IMR-90 (cell line): Measurements from ENCODE around the gene ACAD11. TPM values are rescaled to one million over a fixed set of nuclear protein-coding genes. Genes with fewer than 3 reads are reported as not detected.
A peak's percentile ranks its signal among the peaks of the same experiment; 100 is the strongest.

Experiments
- ATAC-seq: fragments of 200-7000 bp; cut with Tn5 transposase; 2 replicates; pipeline ENCODE4 v1.9.1; 2020; ENCODE audit warnings: low read depth, mild to moderate bottlenecking, moderate library complexity
- BruUV-seq: library from RNA; stranded (reverse); fragments of 400-500 nt; replicated peaks from 2 replicates; lab custom pipeline; 2021; lab: Mats Ljungman, UMichigan
- CTCF ChIA-PET: fragments of 300-600 bp; formaldehyde crosslinking; extraction: SDS; loops from one replicate; lab custom pipeline; 2021; ENCODE audit warnings: antibody characterized with exemption; lab: Yijun Ruan, JAX
- POLR2A ChIA-PET: fragments of 300-600 bp; sonication (Branson Sonifier 250); formaldehyde crosslinking; loops from one replicate; lab custom pipeline; 2022; ENCODE audit warnings: antibody characterized with exemption; ENCODE audit not compliant: unreplicated experiment; lab: Charles Lee
- DNase-seq: peaks from one replicate; pipeline ENCODE4 v3.0.0; 2013
- H2AFZ ChIP-seq: replicated peaks from 2 replicates; pipeline ENCODE3; 2013; ENCODE audit warnings: low read length, mild to moderate bottlenecking; ENCODE audit not compliant: poor library complexity
- H2AK5ac ChIP-seq: 2 replicates; pipeline ENCODE4 v1.6.1; 2013; ENCODE audit warnings: low read depth, low read length, inconsistent platforms
- H2AK9ac ChIP-seq: replicated peaks from 2 replicates; pipeline ENCODE3; 2013; ENCODE audit warnings: mild to moderate bottlenecking, low read depth, low read length, moderate library complexity; ENCODE audit not compliant: poor library complexity
- H2BK120ac ChIP-seq: 2 replicates; pipeline ENCODE4 v1.6.1; 2013; ENCODE audit warnings: low read depth, low read length, inconsistent platforms
- H2BK15ac ChIP-seq: 3 replicates; pipeline ENCODE4 v1.6.1; 2013; ENCODE audit warnings: low read depth, low read length, inconsistent platforms
- H2BK20ac ChIP-seq: 2 replicates; pipeline ENCODE4 v1.6.1; 2013; ENCODE audit warnings: low read depth, mild to moderate bottlenecking, inconsistent platforms, low read length, moderate library complexity
- H2BK5ac ChIP-seq: 2 replicates; pipeline ENCODE4 v1.6.1; 2013; ENCODE audit warnings: mild to moderate bottlenecking, low read depth, low read length, inconsistent platforms; ENCODE audit not compliant: poor library complexity, severe bottlenecking
- H3K14ac ChIP-seq: replicated peaks from 2 replicates; pipeline ENCODE4 v1.6.1; 2013; ENCODE audit warnings: low read depth, low read length, inconsistent platforms
- H3K18ac ChIP-seq: 2 replicates; pipeline ENCODE4 v1.6.1; 2013; ENCODE audit warnings: low read depth, low read length, control low read depth
- H3K23ac ChIP-seq: 2 replicates; pipeline ENCODE4 v1.6.1; 2013; ENCODE audit warnings: low read depth, low read length, inconsistent platforms
- H3K27ac ChIP-seq: 2 replicates; pipeline ENCODE4 v1.5.1; 2013; ENCODE audit warnings: mild to moderate bottlenecking, control low read depth, low read length; ENCODE audit not compliant: insufficient read depth
- H3K27me3 ChIP-seq: 2 replicates; pipeline ENCODE4 v1.6.1; 2013; ENCODE audit warnings: low read length; ENCODE audit not compliant: control insufficient read depth, insufficient read depth
- H3K36me3 ChIP-seq: 2 replicates; pipeline ENCODE4 v1.6.1; 2013; ENCODE audit warnings: low read length, mixed read lengths; ENCODE audit not compliant: control insufficient read depth, insufficient read depth
- H3K4ac ChIP-seq: 2 replicates; pipeline ENCODE4 v1.6.1; 2013; ENCODE audit warnings: low read depth, low read length, inconsistent platforms
- H3K4me1 ChIP-seq: 2 replicates; pipeline ENCODE4 v1.6.1; 2013; ENCODE audit warnings: low read length, mixed read lengths; ENCODE audit not compliant: control insufficient read depth, insufficient read depth
- H3K4me2 ChIP-seq: 2 replicates; pipeline ENCODE4 v1.6.1; 2013; ENCODE audit warnings: low read depth, mild to moderate bottlenecking, control low read depth, low read length, moderate library complexity
- H3K4me3 ChIP-seq: 2 replicates; pipeline ENCODE4 v1.5.1; 2013; ENCODE audit warnings: low read depth, mild to moderate bottlenecking, control low read depth, low read length, moderate library complexity; ENCODE audit not compliant: insufficient read depth
- H3K56ac ChIP-seq: 2 replicates; pipeline ENCODE4 v1.6.1; 2013; ENCODE audit warnings: low read length, inconsistent platforms; ENCODE audit not compliant: insufficient read depth; ENCODE audit errors: extremely low read depth
- H3K79me1 ChIP-seq, 2 experiments: 2 replicates each; pipeline ENCODE4 v1.6.1; 2013; ENCODE audit warnings: low read length in 2 of 2, inconsistent platforms in 1 of 2, low read depth in 1 of 2
- H3K9ac ChIP-seq: 2 replicates; pipeline ENCODE4 v1.6.1; 2013; ENCODE audit warnings: low read depth, low read length, control low read depth
- H3K9me1 ChIP-seq: 2 replicates; pipeline ENCODE4 v1.6.1; 2013; ENCODE audit warnings: low read length, inconsistent platforms; ENCODE audit not compliant: insufficient read depth
- H3K9me3 ChIP-seq: 2 replicates; pipeline ENCODE4 v1.6.1; 2013; ENCODE audit warnings: low read length; ENCODE audit not compliant: control insufficient read depth, insufficient read depth
- H4K20me1 ChIP-seq: 2 replicates; pipeline ENCODE4 v1.6.1; 2013; ENCODE audit warnings: low read length, inconsistent platforms; ENCODE audit not compliant: insufficient read depth
- H4K5ac ChIP-seq: 2 replicates; pipeline ENCODE4 v1.6.1; 2013; ENCODE audit warnings: mild to moderate bottlenecking, low read depth, low read length, control low read depth
- H4K8ac ChIP-seq, 2 experiments: 2 replicates each; pipeline ENCODE4 v1.6.1; 2013; ENCODE audit warnings: low read depth in 2 of 2, low read length in 2 of 2, control low read depth in 1 of 2, inconsistent platforms in 1 of 2
- H4K91ac ChIP-seq: 2 replicates; pipeline ENCODE4 v1.6.1; 2013; ENCODE audit warnings: low read depth, low read length, inconsistent platforms; ENCODE audit not compliant: insufficient read depth
- BHLHE40 ChIP-seq: fragments of 150-350 bp; IDR thresholded peaks from 2 replicates; pipeline ENCODE4 v1.6.1; 2016; ENCODE audit warnings: mild to moderate bottlenecking, low read depth, low read length
- CEBPB ChIP-seq: IDR thresholded peaks from 2 replicates; pipeline ENCODE4 v1.6.1; 2012; ENCODE audit warnings: low read depth, low read length, improper control_type of control experiment
- CHD1 ChIP-seq: IDR thresholded peaks from 2 replicates; pipeline ENCODE4 v1.6.1; 2012; ENCODE audit warnings: low read depth, low read length, improper control_type of control experiment
- FOS ChIP-seq: fragments of 150-350 bp; IDR thresholded peaks from 2 replicates; pipeline ENCODE4 v1.6.1; 2016; ENCODE audit warnings: low read depth, low read length
- MAFK ChIP-seq: IDR thresholded peaks from 2 replicates; pipeline ENCODE4 v1.6.1; 2012; ENCODE audit warnings: low read depth, low read length, improper control_type of control experiment
- MAZ ChIP-seq: IDR thresholded peaks from 2 replicates; pipeline ENCODE4 v1.6.1; 2012; ENCODE audit warnings: low read depth, mild to moderate bottlenecking, low read length, improper control_type of control experiment, moderate library complexity, borderline replicate concordance
- MXI1 ChIP-seq: IDR thresholded peaks from 2 replicates; pipeline ENCODE4 v1.6.1; 2012; ENCODE audit warnings: low read depth, mild to moderate bottlenecking, low read length, moderate library complexity, borderline replicate concordance
- NFE2L2 ChIP-seq: fragments of 150-350 bp; IDR thresholded peaks from 2 replicates; pipeline ENCODE4 v1.6.1; 2016; ENCODE audit warnings: low read depth, mild to moderate bottlenecking, low read length
- POLR2A ChIP-seq: IDR thresholded peaks from 2 replicates; pipeline ENCODE4 v1.6.1; 2012; ENCODE audit warnings: mild to moderate bottlenecking, low read depth, low read length
- RAD21 ChIP-seq: IDR thresholded peaks from 2 replicates; pipeline ENCODE4 v1.6.1; 2012; ENCODE audit warnings: low read length, improper control_type of control experiment
- RCOR1 ChIP-seq: IDR thresholded peaks from 2 replicates; pipeline ENCODE4 v1.6.1; 2012; ENCODE audit warnings: mild to moderate bottlenecking, low read length, improper control_type of control experiment; ENCODE audit not compliant: insufficient replicate concordance
- RFX5 ChIP-seq: IDR thresholded peaks from 2 replicates; pipeline ENCODE4 v1.8.0; 2012; ENCODE audit warnings: low read depth, mild to moderate bottlenecking, low read length, moderate library complexity
- SMC3 ChIP-seq: fragments of 150-350 bp; IDR thresholded peaks from 2 replicates; pipeline ENCODE4 v1.6.1; 2016; ENCODE audit warnings: low read depth, mild to moderate bottlenecking, antibody characterized with exemption, low read length, moderate library complexity
- WGBS, 2 experiments: methylation state at CpG; one replicate each; pipeline versions ENCODE4 v1.1.5 to v1.1.7; 2013; ENCODE audit warnings: missing lambda C conversion rate in 2 of 2; ENCODE audit not compliant: insufficient read length in 1 of 2; ENCODE audit errors: extremely low coverage in 2 of 2; 5-methylcytosine and 5-hydroxymethylcytosine counted together
- dilution Hi-C: fragments of 300-500 bp; cut with HindIII; formaldehyde crosslinking; loops from one replicate; pipeline ENCODE4 v1.14.3; 2018; ENCODE audit warnings: low sequenced_read_pairs; ENCODE audit not compliant: unreplicated experiment
- in situ Hi-C: fragments of 300-500 bp; cut with MboI; formaldehyde crosslinking; loops from 3 replicates; pipeline ENCODE4 v1.14.3; 2019; ENCODE audit warnings: low sequenced_read_pairs, inconsistent platforms, mixed read lengths
- intact Hi-C: fragments of 100-400 bp; cut with micrococcal nuclease; formaldehyde crosslinking; loops from 2 replicates; pipeline ENCODE4 v1.10.0; 2022
- polyA plus RNA-seq, 3 experiments: library from polyadenylated mRNA; depleted of rRNA; stranded (reverse); fragments of >200 nt; gene quantifications; 2 replicates each; pipeline ENCODE4 v1.2.3, GENCODE V29; 2012; ENCODE audit warnings: low replicate concordance in 1 of 3
- total RNA-seq: library from RNA; depleted of rRNA; stranded (reverse); fragments of >200 nt; gene quantifications from 2 replicates; pipeline ENCODE4 v1.2.3, GENCODE V29; 2012
- TF ChIP-seq, protein P1 (sequence below): fragments of 150-350 bp; IDR thresholded peaks from 2 replicates; pipeline ENCODE4 v1.6.1; 2017; ENCODE audit warnings: mild to moderate bottlenecking, antibody characterized with exemption, low read length, low read depth
- TF ChIP-seq, protein P2 (sequence below): conservative IDR thresholded peaks from 2 replicates; pipeline ENCODE4 v1.5.1; 2012; ENCODE audit warnings: mild to moderate bottlenecking, low read depth, low read length, improper control_type of control experiment
- TF ChIP-seq, protein P3 (sequence below): fragments of 150-350 bp; IDR thresholded peaks from 2 replicates; pipeline ENCODE4 v1.6.1; 2016; ENCODE audit warnings: low read depth, mild to moderate bottlenecking, low read length, moderate library complexity, borderline replicate concordance

ACAD11 gene
- total and polyA plus RNA-seq, 2 of the 4 experiments (the other 2 are of a cell fraction), result 16.0 to 18.8 TPM

DNA sequence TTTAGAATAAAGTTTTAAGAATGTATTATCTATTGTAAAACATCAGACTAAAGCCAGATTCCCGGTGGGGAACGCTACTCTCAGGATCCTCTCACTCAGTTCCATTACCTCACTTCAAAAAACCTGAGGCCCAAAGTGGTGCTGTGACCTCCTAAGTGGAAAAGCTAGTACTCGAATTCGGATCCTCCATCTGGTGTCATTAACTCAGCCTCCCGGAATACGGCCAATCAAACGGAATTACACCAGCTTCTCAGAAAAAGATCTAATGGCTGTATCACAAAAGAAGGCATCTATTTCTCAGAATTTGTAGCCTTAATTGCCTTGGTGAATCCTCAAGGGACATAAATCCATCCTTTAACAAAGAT is 627 bp downstream of the ACAD11 start:
- peak overlapping the region; percentile 17 for H3K27ac ChIP-seq
- H3K4ac ChIP-seq, result peak overlapping the region; percentile 0; the same call in 1 of the 2 replicates
- peaks cover 3% of the 10 kb centered on the region; the same call in 1 of the 2 replicates for H3K4me1 ChIP-seq
- no peak overlapping the region for H3K18ac ChIP-seq
- peak overlapping the region; percentile 97 for H2AFZ ChIP-seq
- peak overlapping the region; percentile 86 for H3K9ac ChIP-seq
- H2AK5ac ChIP-seq, result peak overlapping the region; percentile 1; the same call in 1 of the 2 replicates
- H3K4me2 ChIP-seq, result peak overlapping the region; percentile 88
- H3K56ac ChIP-seq, result peak overlapping the region; percentile 55; the same call in 1 of the 2 replicates
- ATAC-seq (0 out of 2 replicates have a peak, but pooled peaks have one; percentile 1), DNase-seq (no peak)
- ChIA-PET POLR2A (no interaction called here), CTCF (interaction anchor here (0.5 to 1.2 kb wide), 5 partner anchors 9 to 66 kb away, joined by 3 to 9 read pairs (median 3); no protein-coding TSS in a partner anchor)
- TF ChIP-seq MAZ (no peak), BHLHE40 (no peak), RFX5 (no peak), CEBPB (no peak), RAD21 (no peak), MAFK (no peak), NFE2L2 (no peak), SMC3 (no peak), CHD1 (no peak), FOS (no peak), MXI1 (no peak), RCOR1 (no peak), POLR2A (no peak)
- TF ChIP-seq, protein P1, sequence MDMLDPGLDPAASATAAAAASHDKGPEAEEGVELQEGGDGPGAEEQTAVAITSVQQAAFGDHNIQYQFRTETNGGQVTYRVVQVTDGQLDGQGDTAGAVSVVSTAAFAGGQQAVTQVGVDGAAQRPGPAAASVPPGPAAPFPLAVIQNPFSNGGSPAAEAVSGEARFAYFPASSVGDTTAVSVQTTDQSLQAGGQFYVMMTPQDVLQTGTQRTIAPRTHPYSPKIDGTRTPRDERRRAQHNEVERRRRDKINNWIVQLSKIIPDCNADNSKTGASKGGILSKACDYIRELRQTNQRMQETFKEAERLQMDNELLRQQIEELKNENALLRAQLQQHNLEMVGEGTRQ, result no peak
- TF ChIP-seq, protein P2, sequence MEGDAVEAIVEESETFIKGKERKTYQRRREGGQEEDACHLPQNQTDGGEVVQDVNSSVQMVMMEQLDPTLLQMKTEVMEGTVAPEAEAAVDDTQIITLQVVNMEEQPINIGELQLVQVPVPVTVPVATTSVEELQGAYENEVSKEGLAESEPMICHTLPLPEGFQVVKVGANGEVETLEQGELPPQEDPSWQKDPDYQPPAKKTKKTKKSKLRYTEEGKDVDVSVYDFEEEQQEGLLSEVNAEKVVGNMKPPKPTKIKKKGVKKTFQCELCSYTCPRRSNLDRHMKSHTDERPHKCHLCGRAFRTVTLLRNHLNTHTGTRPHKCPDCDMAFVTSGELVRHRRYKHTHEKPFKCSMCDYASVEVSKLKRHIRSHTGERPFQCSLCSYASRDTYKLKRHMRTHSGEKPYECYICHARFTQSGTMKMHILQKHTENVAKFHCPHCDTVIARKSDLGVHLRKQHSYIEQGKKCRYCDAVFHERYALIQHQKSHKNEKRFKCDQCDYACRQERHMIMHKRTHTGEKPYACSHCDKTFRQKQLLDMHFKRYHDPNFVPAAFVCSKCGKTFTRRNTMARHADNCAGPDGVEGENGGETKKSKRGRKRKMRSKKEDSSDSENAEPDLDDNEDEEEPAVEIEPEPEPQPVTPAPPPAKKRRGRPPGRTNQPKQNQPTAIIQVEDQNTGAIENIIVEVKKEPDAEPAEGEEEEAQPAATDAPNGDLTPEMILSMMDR, result no peak
- TF ChIP-seq, protein P3, sequence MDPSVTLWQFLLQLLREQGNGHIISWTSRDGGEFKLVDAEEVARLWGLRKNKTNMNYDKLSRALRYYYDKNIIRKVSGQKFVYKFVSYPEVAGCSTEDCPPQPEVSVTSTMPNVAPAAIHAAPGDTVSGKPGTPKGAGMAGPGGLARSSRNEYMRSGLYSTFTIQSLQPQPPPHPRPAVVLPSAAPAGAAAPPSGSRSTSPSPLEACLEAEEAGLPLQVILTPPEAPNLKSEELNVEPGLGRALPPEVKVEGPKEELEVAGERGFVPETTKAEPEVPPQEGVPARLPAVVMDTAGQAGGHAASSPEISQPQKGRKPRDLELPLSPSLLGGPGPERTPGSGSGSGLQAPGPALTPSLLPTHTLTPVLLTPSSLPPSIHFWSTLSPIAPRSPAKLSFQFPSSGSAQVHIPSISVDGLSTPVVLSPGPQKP, result no peak
- no TSS peak for BruUV-seq
- H4K5ac ChIP-seq, result peak overlapping the region; percentile 32
- H3K79me1 ChIP-seq, result peaks cover 6 to 46% of the 10 kb centered on the region in 2 experiments; a peak in 3 of 4 replicates
- peak overlapping the region; percentile 46 for H2BK5ac ChIP-seq
- 0 out of 2 replicates have a peak overlapping the region, but pooled peaks have one; percentile 20 for H2BK20ac ChIP-seq
- 20% methylated on average over 1 of the region's 7 CpGs; no CpG with 5 or more reads in 1 of the 2 experiments for WGBS, 2 experiments
- H3K9me1 ChIP-seq, result 0 out of 2 replicates have a peak, but pooled peaks cover 5% of the 10 kb centered on the region
- peak overlapping the region; percentile 29 for H3K14ac ChIP-seq
- intact Hi-C loops (loop anchor here (5.0 kb wide), 1 partner anchor 122 kb away; no protein-coding TSS in a partner anchor), in situ Hi-C loops (no loop called here), dilution Hi-C loops (no loop called here)
- H3K36me3 ChIP-seq, result peaks cover 2% of the 10 kb centered on the region; the same call in 1 of the 2 replicates
- H4K8ac ChIP-seq, result peak overlapping the region; percentile 81 to 92
- H3K23ac ChIP-seq, result peak overlapping the region; percentile 14
- no peak overlapping the region; the same call in 1 of the 2 replicates for H2BK120ac ChIP-seq
- no peaks in the 10 kb centered on the region for H3K27me3 ChIP-seq
- no peak overlapping the region for H2AK9ac ChIP-seq
- no peaks in the 10 kb centered on the region for H3K9me3 ChIP-seq
- peak overlapping the region; percentile 2; the same call in 1 of the 3 replicates for H2BK15ac ChIP-seq
- no peaks in the 10 kb centered on the region for H4K20me1 ChIP-seq
- peak overlapping the region; percentile 84 for H3K4me3 ChIP-seq
- no peak overlapping the region for H4K91ac ChIP-seq
